ENCODE measurements around the gene SLC38A9.

SLC38A9 gene

GRCh38 chr5:55715519-55716078, 3.5 kb upstream of the SLC38A9 start:
- no peaks in the 10 kb centered on the region for H4K20me1 ChIP-seq (ENCODE audit: insufficient read depth, low read length)
- H3F3A ChIP-seq (ENCODE audit: insufficient read depth, low read length): no peaks in the 10 kb centered on the region
- TF ChIP-seq, protein P1, sequence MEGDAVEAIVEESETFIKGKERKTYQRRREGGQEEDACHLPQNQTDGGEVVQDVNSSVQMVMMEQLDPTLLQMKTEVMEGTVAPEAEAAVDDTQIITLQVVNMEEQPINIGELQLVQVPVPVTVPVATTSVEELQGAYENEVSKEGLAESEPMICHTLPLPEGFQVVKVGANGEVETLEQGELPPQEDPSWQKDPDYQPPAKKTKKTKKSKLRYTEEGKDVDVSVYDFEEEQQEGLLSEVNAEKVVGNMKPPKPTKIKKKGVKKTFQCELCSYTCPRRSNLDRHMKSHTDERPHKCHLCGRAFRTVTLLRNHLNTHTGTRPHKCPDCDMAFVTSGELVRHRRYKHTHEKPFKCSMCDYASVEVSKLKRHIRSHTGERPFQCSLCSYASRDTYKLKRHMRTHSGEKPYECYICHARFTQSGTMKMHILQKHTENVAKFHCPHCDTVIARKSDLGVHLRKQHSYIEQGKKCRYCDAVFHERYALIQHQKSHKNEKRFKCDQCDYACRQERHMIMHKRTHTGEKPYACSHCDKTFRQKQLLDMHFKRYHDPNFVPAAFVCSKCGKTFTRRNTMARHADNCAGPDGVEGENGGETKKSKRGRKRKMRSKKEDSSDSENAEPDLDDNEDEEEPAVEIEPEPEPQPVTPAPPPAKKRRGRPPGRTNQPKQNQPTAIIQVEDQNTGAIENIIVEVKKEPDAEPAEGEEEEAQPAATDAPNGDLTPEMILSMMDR (IDR thresholded peaks at IDR 0.05; ENCODE audit: low read length): no peak
- TF ChIP-seq EZH2 (IDR thresholded peaks at IDR 0.05; ENCODE audit: borderline replicate concordance, low read length): no peak
- H3K4me3 ChIP-seq (ENCODE audit: low read depth, low read length, poor library complexity, severe bottlenecking): no peak overlapping the region
- no peak overlapping the region for H3K4me2 ChIP-seq (ENCODE audit: low read length)
- H3K79me2 ChIP-seq (ENCODE audit: insufficient read depth, low read length): no peaks in the 10 kb centered on the region
- no peaks in the 10 kb centered on the region; the same call in 1 of the 2 replicates for H3K27me3 ChIP-seq (ENCODE audit: insufficient read depth, low read length)
- H3K27ac ChIP-seq (ENCODE audit: low read depth, low read length, poor library complexity, severe bottlenecking): no peak overlapping the region
- H3K9me3 ChIP-seq (ENCODE audit: low read length): no peaks in the 10 kb centered on the region
- H3K9ac ChIP-seq (ENCODE audit: low read length): no peak overlapping the region
- H2AFZ ChIP-seq (ENCODE audit: low read length): no peak overlapping the region
- H3K36me3 ChIP-seq (ENCODE audit: insufficient read depth, low read length): no peaks in the 10 kb centered on the region
- H3K4me1 ChIP-seq (ENCODE audit: insufficient read depth, low read length, severe bottlenecking): peaks cover 18% of the 10 kb centered on the region
- no peaks in the 10 kb centered on the region for H3K9me2 ChIP-seq (ENCODE audit: low read depth, low read length)

GRCh38 chr5:55714749-55715148, 2.6 kb upstream of the SLC38A9 start:
- H3K9me3 ChIP-seq (ENCODE audit: low read length): no peaks in the 10 kb centered on the region
- no peaks in the 10 kb centered on the region for H3K9me2 ChIP-seq (ENCODE audit: low read depth, low read length)
- H3K27me3 ChIP-seq (ENCODE audit: insufficient read depth, low read length): no peaks in the 10 kb centered on the region; the same call in 1 of the 2 replicates
- H3K4me2 ChIP-seq (ENCODE audit: low read length): no peak overlapping the region
- H3K79me2 ChIP-seq (ENCODE audit: insufficient read depth, low read length): no peaks in the 10 kb centered on the region
- H3K9ac ChIP-seq (ENCODE audit: low read length): no peak overlapping the region
- H4K20me1 ChIP-seq (ENCODE audit: insufficient read depth, low read length): no peaks in the 10 kb centered on the region
- H3F3A ChIP-seq (ENCODE audit: insufficient read depth, low read length): no peaks in the 10 kb centered on the region
- no peak overlapping the region for H3K4me3 ChIP-seq (ENCODE audit: low read depth, low read length, poor library complexity, severe bottlenecking)
- no peaks in the 10 kb centered on the region for H3K36me3 ChIP-seq (ENCODE audit: insufficient read depth, low read length)
- no peak overlapping the region for H3K27ac ChIP-seq (ENCODE audit: low read depth, low read length, poor library complexity, severe bottlenecking)
- peaks cover 18% of the 10 kb centered on the region for H3K4me1 ChIP-seq (ENCODE audit: insufficient read depth, low read length, severe bottlenecking)
- TF ChIP-seq, protein P1 (IDR thresholded peaks at IDR 0.05; ENCODE audit: low read length): no peak
- no peak for TF ChIP-seq EZH2 (IDR thresholded peaks at IDR 0.05; ENCODE audit: borderline replicate concordance, low read length)
- no peak overlapping the region for H2AFZ ChIP-seq (ENCODE audit: low read length)

DNA sequence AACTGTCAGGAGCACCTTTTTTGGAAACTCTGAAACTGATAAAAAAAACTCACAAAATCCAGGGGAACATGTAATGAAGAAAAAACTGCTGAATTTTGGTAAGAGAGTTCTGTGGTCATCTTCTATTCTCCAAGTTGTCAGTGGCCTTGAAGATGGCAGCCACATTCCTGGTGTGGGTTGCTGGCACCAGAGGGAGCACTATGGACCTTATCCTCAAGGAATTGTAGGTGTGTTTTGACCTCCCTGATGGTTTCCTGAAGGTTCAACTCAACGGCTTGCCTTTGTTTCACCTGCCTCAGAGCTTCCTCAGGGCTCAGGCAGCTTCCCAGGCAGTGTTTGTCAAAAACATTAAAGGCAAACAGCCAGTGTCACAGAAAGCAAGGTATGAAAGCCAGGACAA, 2.2 kb upstream of the SLC38A9 start:
- Histone ChIP-seq H2AFZ (ENCODE audit: low read length) (no peak overlapping the region), H3K9me3 (ENCODE audit: low read length) (no peaks in the 10 kb centered on the region), H3F3A (ENCODE audit: insufficient read depth, low read length) (no peaks in the 10 kb centered on the region), H3K36me3 (ENCODE audit: insufficient read depth, low read length) (no peaks in the 10 kb centered on the region), H3K79me2 (ENCODE audit: insufficient read depth, low read length) (no peaks in the 10 kb centered on the region), H3K4me3 (ENCODE audit: low read depth, low read length, poor library complexity, severe bottlenecking) (no peak overlapping the region), H3K9ac (ENCODE audit: low read length) (no peak overlapping the region), H3K27me3 (ENCODE audit: insufficient read depth, low read length) (no peaks in the 10 kb centered on the region; the same call in 1 of the 2 replicates), H3K9me2 (ENCODE audit: low read depth, low read length) (no peaks in the 10 kb centered on the region), H4K20me1 (ENCODE audit: insufficient read depth, low read length) (no peaks in the 10 kb centered on the region), H3K4me1 (ENCODE audit: insufficient read depth, low read length, severe bottlenecking) (peaks cover 18% of the 10 kb centered on the region), H3K27ac (ENCODE audit: low read depth, low read length, poor library complexity, severe bottlenecking) (no peak overlapping the region), H3K4me2 (ENCODE audit: low read length) (no peak overlapping the region)
- no peak for TF ChIP-seq EZH2 (IDR thresholded peaks at IDR 0.05; ENCODE audit: borderline replicate concordance, low read length)
- TF ChIP-seq, protein P1 (IDR thresholded peaks at IDR 0.05; ENCODE audit: low read length): no peak

Measured in OCI-LY1 (cell line).